ENCODE data around the gene ALK. TPM values are rescaled to one million over a fixed set of nuclear protein-coding genes. Genes with fewer than 3 reads are reported as not detected.

ALK gene
- total RNA-seq, 1 experiment from 2014 or later, result not detected

- no peak overlapping the region for H2AK5ac ChIP-seq (ENCODE audit: insufficient read length, low read length)
- no peak for DNase-seq
Measured at GRCh38 chr2:29209551-29209950, 711.8 kb downstream of the ALK start.

More at GRCh38 chr2:29209551-29209950, 711.8 kb downstream of the ALK start:
- no peaks in the 10 kb centered on the region for H3K4me1 ChIP-seq (ENCODE audit: insufficient read depth, low read length)
- H3K79me2 ChIP-seq (ENCODE audit: insufficient read depth, low read length), result no peaks in the 10 kb centered on the region
- H3K9ac ChIP-seq (ENCODE audit: extremely low read depth, insufficient read length, low read length), result no peak overlapping the region
- H4K5ac ChIP-seq (ENCODE audit: insufficient read length, low read depth, low read length), result no peak overlapping the region
- WGBS (ENCODE audit: extremely low coverage, insufficient read length, low lambda C conversion rate), result no CpG with 5 or more reads among the region's 5 CpGs
- no peak overlapping the region for H3K23ac ChIP-seq (ENCODE audit: insufficient read length, low read depth, low read length)
- Mint-ChIP-seq H3K27ac (no peak overlapping the region), H3K36me3 (ENCODE audit: insufficient read depth in 1 of 3, low read depth in 3 of 3) (no peaks in the 10 kb centered on the region), H3K27me3 (ENCODE audit: low read depth) (peaks cover 2% of the 10 kb centered on the region), H3K9me3 (no peaks in the 10 kb centered on the region), H3K4me3 (no peak overlapping the region), H3K4me1 (peaks cover 10 to 12% of the 10 kb centered on the region in 2 experiments)
- no peak overlapping the region for H4K8ac ChIP-seq (replicated peaks; ENCODE audit: insufficient read length, low read depth, low read length)
- no peak overlapping the region for H4K91ac ChIP-seq (ENCODE audit: insufficient read length, low read depth, low read length)
- H3K23me2 ChIP-seq (ENCODE audit: insufficient read length, low read depth, low read length, poor library complexity, severe bottlenecking), result no peaks in the 10 kb centered on the region
- no peak for TF ChIP-seq CTCF (conservative IDR thresholded peaks at IDR 0.05)
- no peaks in the 10 kb centered on the region for H3K27me3 ChIP-seq (ENCODE audit: insufficient read depth, low read length)
- no peak overlapping the region for H2BK120ac ChIP-seq (ENCODE audit: low read depth, low read length, poor library complexity, severe bottlenecking)
- H3K27ac ChIP-seq (ENCODE audit: insufficient read length, low read depth, low read length), result no peak overlapping the region
- H2BK5ac ChIP-seq (ENCODE audit: insufficient read length, low read length), result no peak overlapping the region
- H3T11ph ChIP-seq (ENCODE audit: low read length), result no peak overlapping the region
- H2AFZ ChIP-seq (ENCODE audit: low read length), result no peak overlapping the region
- H3K14ac ChIP-seq (ENCODE audit: insufficient read depth, low read length), result no peak overlapping the region
- H2BK15ac ChIP-seq (ENCODE audit: low read depth, low read length), result no peak overlapping the region
- no peak overlapping the region for H3K4ac ChIP-seq (ENCODE audit: low read depth, low read length)
- no peak overlapping the region for H3K56ac ChIP-seq (ENCODE audit: insufficient read length, low read depth, low read length)
- H3K9me3 ChIP-seq (ENCODE audit: control insufficient read depth, low read depth, low read length), result no peaks in the 10 kb centered on the region
- no peak overlapping the region for H2BK20ac ChIP-seq (ENCODE audit: low read depth, low read length, poor library complexity, severe bottlenecking)
- H4K20me1 ChIP-seq (ENCODE audit: control insufficient read depth, insufficient read depth, insufficient read length), result no peaks in the 10 kb centered on the region
- H3K18ac ChIP-seq (ENCODE audit: insufficient read length, low read depth, low read length), result no peak overlapping the region
- H3K4me2 ChIP-seq (ENCODE audit: insufficient read depth, insufficient read length, low read length), result no peak overlapping the region
- H3K79me1 ChIP-seq (ENCODE audit: insufficient read depth, low read depth, low read length, poor library complexity, severe bottlenecking), result no peaks in the 10 kb centered on the region
- H2BK12ac ChIP-seq (ENCODE audit: insufficient read length, low read depth, low read length), result no peak overlapping the region
